ENCODE measurements around the gene ISG15. TPM values are rescaled to one million over a fixed set of nuclear protein-coding genes. Genes with fewer than 3 reads are reported as not detected.
"Not testable (repeated sequence)": the region's sequence is repeated elsewhere in the genome, so short reads cannot be mapped to it uniquely, and the experiment has no call there.

Gene ISG15
- total and polyA plus RNA-seq, 9 of the 15 experiments (the other 6 are each of a cell fraction or from before 2014, with no cell fraction given): 0.40 to 58.3 (median 12.2) TPM

- H3K79me2 ChIP-seq (ENCODE audit: control insufficient read depth, insufficient read depth, low read length); H4K20me1 ChIP-seq (replicated peaks; ENCODE audit: control insufficient read depth, insufficient read depth, low read length); H3K9me3 ChIP-seq (replicated peaks; ENCODE audit: control insufficient read depth, insufficient read depth, low read depth, low read length); ATAC-seq; intact Hi-C loops (cut with micrococcal nuclease); H3K4me3 ChIP-seq; H3K9ac ChIP-seq (ENCODE audit: insufficient read depth in 1 of 2, low read depth in 2 of 2, low read length in 2 of 2); BruUV-seq (replicated peaks); DNase-seq (ENCODE audit: extremely low read depth in 1 of 4, low spot score in 3 of 4); CTCF ChIA-PET (ENCODE audit: low intra/inter-chr PET ratio); in situ Hi-C loops (cut with MboI); H3K9me1 ChIP-seq (ENCODE audit: control insufficient read depth, insufficient read depth, low read length); H3K27me3 ChIP-seq (ENCODE audit: control insufficient read depth in 2 of 2, insufficient read depth in 2 of 2, low read length in 2 of 2); H3K27ac ChIP-seq (ENCODE audit: extremely low read depth, low read depth, low read length); FAIRE-seq; H2AFZ ChIP-seq (ENCODE audit: low read depth, low read length); TF ChIP-seq CEBPG (CRISPR knock-in tag; IDR thresholded peaks at IDR 0.05): not testable (repeated sequence)
- H3K4me2 ChIP-seq (ENCODE audit: insufficient read depth, low read length): peak overlapping the region; percentile 90; the same call in 1 of the 2 replicates
- H3K36me3 ChIP-seq (ENCODE audit: control insufficient read depth, insufficient read depth, low read length): peaks cover 29% of the 10 kb centered on the region
- H3K4me1 ChIP-seq (replicated peaks in 1 of 2; ENCODE audit: control insufficient read depth in 2 of 2, insufficient read depth in 2 of 2, low read length in 2 of 2): peaks cover 31 to 78% of the 10 kb centered on the region in 2 experiments
- WGBS (ENCODE audit: insufficient coverage, low coverage, missing lambda C conversion rate): 13% methylated on average over 15 of the region's 15 CpGs
- POLR2A ChIA-PET: interaction anchor here (1.1 to 1.2 kb wide), 2 partner anchors 14 to 27 kb away, joined by 3 read pairs; no protein-coding TSS in a partner anchor
- TF ChIP-seq CEBPG (tag; conservative IDR thresholded peaks at IDR 0.05 in 1 of 2, IDR thresholded peaks at IDR 0.05 in 1 of 2) (peak; percentile 21 to 76; a peak in 2 of 4 replicates), CEBPB (tag; IDR thresholded peaks at IDR 0.05) (peak; percentile 64), CBFA2T3 (IDR thresholded peaks at IDR 0.05) (peak; percentile 59), EGR1 (conservative IDR thresholded peaks at IDR 0.05) (peak; percentile 41), ARID1B (IDR thresholded peaks at IDR 0.05) (peak; percentile 27; the same call in 1 of the 2 replicates), RHOXF2B (CRISPR knock-in tag; conservative IDR thresholded peaks at IDR 0.05) (0 out of 2 replicates have a peak, but pooled peaks have one; percentile 23)
Observed at GRCh38 chr1:1057769-1058087, 44.4 kb downstream of the ISG15 start.
